ENCODE data around the gene MVB12B.

GRCh38 chr9:126337729-126338372, 11.2 kb downstream of the MVB12B start:
- TF ChIP-seq CTCF (IDR thresholded peaks at IDR 0.05) (no peak), POLR2A (IDR thresholded peaks at IDR 0.05) (no peak)
